ENCODE measurements around the gene CPXM1.

DNA sequence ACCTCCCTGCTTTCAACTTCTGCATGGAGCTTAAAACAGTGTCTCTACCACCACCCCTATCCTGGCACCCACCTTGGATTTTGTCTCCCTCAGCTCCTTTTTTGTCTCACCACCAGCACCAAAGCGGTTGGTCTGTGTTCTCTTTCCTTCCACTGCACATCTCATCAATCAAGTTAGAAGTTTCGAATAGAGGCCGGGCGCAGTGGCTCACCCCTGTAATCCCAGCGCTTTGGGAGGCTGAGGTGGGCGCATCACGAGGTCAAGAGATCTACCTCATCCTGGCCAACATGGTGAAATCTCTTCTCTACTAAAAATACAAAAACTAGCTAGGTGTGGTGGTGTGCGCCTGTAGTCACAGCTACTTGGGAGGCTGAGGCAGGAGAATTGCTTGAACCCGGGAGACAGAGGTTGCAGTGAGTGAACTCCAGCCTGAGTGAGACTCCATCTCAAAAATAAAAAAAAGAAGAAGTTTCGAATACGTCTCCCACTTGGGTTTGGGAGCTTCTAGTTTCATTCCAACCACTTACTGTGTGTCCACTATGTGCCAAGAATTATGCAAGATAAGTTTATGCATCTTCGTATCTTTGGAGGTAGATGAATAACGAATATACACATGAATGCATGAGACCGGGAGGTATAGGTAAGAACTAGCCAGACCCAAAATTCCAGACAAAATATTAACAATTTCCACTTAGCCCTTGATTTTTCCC, 34.1 kb upstream of the CPXM1 start:
- TF ChIP-seq, protein P1, sequence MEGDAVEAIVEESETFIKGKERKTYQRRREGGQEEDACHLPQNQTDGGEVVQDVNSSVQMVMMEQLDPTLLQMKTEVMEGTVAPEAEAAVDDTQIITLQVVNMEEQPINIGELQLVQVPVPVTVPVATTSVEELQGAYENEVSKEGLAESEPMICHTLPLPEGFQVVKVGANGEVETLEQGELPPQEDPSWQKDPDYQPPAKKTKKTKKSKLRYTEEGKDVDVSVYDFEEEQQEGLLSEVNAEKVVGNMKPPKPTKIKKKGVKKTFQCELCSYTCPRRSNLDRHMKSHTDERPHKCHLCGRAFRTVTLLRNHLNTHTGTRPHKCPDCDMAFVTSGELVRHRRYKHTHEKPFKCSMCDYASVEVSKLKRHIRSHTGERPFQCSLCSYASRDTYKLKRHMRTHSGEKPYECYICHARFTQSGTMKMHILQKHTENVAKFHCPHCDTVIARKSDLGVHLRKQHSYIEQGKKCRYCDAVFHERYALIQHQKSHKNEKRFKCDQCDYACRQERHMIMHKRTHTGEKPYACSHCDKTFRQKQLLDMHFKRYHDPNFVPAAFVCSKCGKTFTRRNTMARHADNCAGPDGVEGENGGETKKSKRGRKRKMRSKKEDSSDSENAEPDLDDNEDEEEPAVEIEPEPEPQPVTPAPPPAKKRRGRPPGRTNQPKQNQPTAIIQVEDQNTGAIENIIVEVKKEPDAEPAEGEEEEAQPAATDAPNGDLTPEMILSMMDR (IDR thresholded peaks at IDR 0.05) = no peak
- TF ChIP-seq POLR2A (IDR thresholded peaks at IDR 0.05) = no peak
